M059J (cell line): ENCODE results near the gene SEC14L1. TPM values are rescaled to one million over a fixed set of nuclear protein-coding genes. Genes with fewer than 3 reads are reported as not detected.

Experiments used
- DNase-seq: peaks from one replicate; pipeline ENCODE4 v3.0.0-alpha.2; 2012; ENCODE audit warnings: low read depth
- total RNA-seq: library from RNA; depleted of rRNA; stranded (reverse); fragments of >200 nt; shearing (Covaris generic); gene quantifications from 2 replicates; pipeline ENCODE4 v1.2.3, GENCODE V29; 2014

Gene SEC14L1
- total RNA-seq, 1 experiment from 2014 or later: 49.4 TPM

GRCh38 chr17:77212081-77212832 lies 71.5 kb downstream of the SEC14L1 start:
- no peak for DNase-seq

- no peak for DNase-seq
These were observed 72.3 kb downstream of the SEC14L1 start for GRCh38 chr17:77212833-77213777.

GRCh38 chr17:77213778-77214132 lies 73.0 kb downstream of the SEC14L1 start:
- DNase-seq: no peak

GRCh38 chr17:77214328-77214727 lies 73.6 kb downstream of the SEC14L1 start:
- DNase-seq: no peak

- peak; percentile 37 for DNase-seq
These were observed 74.0 kb downstream of the SEC14L1 start for GRCh38 chr17:77214743-77215142.

- DNase-seq: no peak
These were observed 74.5 kb downstream of the SEC14L1 start for GRCh38 chr17:77215281-77215680.

GRCh38 chr17:77216486-77216885 lies 75.7 kb downstream of the SEC14L1 start:
- no peak for DNase-seq

- no peak for DNase-seq
These were observed 76.4 kb downstream of the SEC14L1 start for GRCh38 chr17:77217123-77217522.

- DNase-seq: no peak
These were observed 76.8 kb downstream of the SEC14L1 start for GRCh38 chr17:77217566-77217965.

GRCh38 chr17:77218902-77219301 lies 78.1 kb downstream of the SEC14L1 start:
- DNase-seq: no peak

- DNase-seq: no peak
These were observed 81.6 kb downstream of the SEC14L1 start for GRCh38 chr17:77222356-77222755.

GRCh38 chr17:77223642-77224420 lies 83.1 kb downstream of the SEC14L1 start:
- no peak for DNase-seq

- DNase-seq: no peak
These were observed 84.5 kb downstream of the SEC14L1 start for GRCh38 chr17:77225265-77225664.

- no peak for DNase-seq
These were observed 86.9 kb downstream of the SEC14L1 start for GRCh38 chr17:77227461-77228240.

- DNase-seq: no peak
These were observed 87.5 kb downstream of the SEC14L1 start for GRCh38 chr17:77228241-77228752.

- no peak for DNase-seq
These were observed 88.0 kb downstream of the SEC14L1 start for GRCh38 chr17:77228816-77229215.

GRCh38 chr17:77229786-77230435 lies 89.1 kb downstream of the SEC14L1 start:
- DNase-seq: no peak

- DNase-seq: no peak
These were observed 89.7 kb downstream of the SEC14L1 start for GRCh38 chr17:77230436-77230830.

GRCh38 chr17:77231076-77231871 lies 90.5 kb downstream of the SEC14L1 start:
- DNase-seq: no peak

- no peak for DNase-seq
These were observed 92.4 kb downstream of the SEC14L1 start for GRCh38 chr17:77233127-77233526.
